Stimulated activated CD4-positive, alpha-beta T cell treated with anti-CD3 and anti-CD28 coated beads, Interleukin-2, amount 100 ng/mL, for 48 hours (primary cell): ENCODE data around the gene SLC24A4.
A peak's percentile ranks its signal among the peaks of the same experiment; 100 is the strongest.

Experiments
- DNase-seq, 2 donors: peaks; one replicate each; pipeline ENCODE4 v3.0.0-alpha.2; 2020

SLC24A4 gene

DNA sequence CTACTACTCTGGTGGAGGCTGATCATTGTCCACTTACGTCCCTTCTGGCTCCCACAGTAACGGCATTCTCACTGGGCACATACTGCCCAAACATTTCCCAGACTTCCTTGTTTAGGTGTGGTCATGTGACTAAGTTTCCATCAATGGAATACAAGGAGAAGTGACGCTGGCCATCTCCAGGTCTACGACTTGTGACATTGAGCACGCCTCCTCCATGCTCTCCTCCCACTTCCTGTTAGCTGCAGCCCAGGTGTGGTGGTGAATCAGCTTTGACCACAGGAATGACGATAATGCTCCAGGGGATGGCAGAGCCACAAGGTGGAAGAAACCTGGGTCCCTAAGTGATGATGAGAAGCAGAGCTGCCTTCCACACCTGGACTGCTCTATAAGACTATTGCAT is 6.0 kb upstream of the SLC24A4 start:
- DNase-seq = no peak

GRCh38 chr14:92317511-92317910 is 5.5 kb upstream of the SLC24A4 start:
- no peak for DNase-seq

DNA sequence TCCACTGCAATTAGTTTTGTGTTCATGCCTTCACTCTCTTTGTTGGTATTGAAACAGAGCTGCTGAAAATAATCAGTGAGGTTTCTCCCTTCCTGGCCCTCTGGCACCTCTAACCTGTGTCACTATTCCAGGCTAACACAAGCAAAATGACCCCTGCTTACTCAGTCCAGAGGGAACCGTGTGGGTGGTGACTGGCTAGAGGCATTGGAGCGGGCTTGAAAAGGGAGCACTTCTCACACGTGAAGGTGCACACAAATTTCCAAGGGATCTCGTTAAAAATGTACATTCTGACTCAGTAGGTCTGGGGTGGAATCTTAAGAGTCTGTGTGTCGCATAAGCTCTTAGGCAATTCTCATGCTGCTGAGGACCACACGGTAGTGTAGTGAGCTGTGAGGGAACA is 1.3 kb upstream of the SLC24A4 start:
- DNase-seq = no peak

DNA sequence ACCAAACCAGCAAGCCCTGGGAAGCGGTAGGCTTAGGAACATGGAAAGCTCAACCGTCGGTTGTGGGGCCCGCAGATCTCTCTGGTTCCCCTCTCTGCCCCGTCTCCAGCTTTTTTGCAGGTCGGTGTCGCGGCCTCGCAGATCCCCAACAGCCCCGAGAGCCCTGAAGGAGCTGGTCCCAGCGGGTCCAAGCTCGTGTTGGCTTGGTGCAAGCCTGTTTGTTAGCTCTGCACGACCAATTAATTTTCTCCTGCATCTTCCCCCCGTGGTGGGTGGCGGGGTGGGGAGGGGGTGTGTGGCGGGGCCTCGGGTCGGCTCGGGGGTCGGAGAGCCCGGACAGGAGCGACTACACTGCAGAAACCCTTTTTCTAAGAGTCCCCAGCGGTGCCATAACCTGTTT is 449 bp upstream of the SLC24A4 start:
- no peak for DNase-seq

DNA sequence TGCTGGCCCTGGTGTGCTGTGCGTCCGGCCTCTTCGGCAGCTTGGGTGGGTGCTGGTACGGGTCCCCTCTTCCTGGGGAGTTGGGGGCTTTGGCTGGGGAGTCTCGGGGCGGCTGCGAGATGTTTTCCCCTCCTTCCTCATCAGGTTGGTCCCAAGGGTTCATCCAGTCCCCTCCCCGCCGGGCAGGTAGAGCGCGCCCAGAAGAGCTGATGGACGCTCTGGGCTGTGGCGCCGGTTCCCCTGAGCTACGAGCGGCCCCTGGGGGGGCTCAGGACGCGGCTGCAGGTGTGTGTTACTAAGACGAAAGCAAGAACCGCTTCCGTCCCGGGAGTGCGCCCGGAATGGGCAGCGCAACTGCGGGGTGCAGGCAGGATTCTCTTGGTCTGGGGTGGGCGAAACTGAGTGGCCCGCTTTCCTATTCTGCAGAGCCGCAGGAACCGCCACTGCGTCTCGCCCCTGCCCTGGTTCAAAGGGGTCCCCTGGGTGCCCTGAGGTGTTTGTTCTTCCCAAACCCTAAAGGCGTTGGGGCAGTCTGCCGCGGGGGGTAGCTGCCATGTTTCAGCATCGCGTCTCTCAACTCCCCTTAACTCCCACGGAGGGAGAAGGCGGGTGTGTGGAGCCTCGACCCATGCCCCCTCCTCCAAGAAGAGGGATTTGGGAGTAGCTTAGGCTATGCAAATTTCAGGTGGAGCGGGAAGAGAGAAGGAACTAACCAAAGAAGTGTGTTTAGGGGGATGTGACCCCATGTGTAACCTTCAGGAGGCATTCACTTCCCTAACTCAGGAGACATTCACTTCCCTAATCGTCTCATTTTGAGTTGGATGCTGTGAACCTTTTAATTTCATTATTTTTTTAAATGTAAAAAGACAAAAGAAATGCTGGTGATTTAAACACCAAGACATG is 1.2 kb downstream of the SLC24A4 start:
- no peak for DNase-seq

- no peak for DNase-seq
These were observed 2.9 kb downstream of the SLC24A4 start for GRCh38 chr14:92325835-92326234.

GRCh38 chr14:92328664-92329255 is 5.8 kb downstream of the SLC24A4 start:
- no peak for DNase-seq

- no peak for DNase-seq
These were observed 11.1 kb downstream of the SLC24A4 start for GRCh38 chr14:92334050-92334449.

- DNase-seq = no peak
These were observed 13.4 kb downstream of the SLC24A4 start for GRCh38 chr14:92336363-92336762.

DNA sequence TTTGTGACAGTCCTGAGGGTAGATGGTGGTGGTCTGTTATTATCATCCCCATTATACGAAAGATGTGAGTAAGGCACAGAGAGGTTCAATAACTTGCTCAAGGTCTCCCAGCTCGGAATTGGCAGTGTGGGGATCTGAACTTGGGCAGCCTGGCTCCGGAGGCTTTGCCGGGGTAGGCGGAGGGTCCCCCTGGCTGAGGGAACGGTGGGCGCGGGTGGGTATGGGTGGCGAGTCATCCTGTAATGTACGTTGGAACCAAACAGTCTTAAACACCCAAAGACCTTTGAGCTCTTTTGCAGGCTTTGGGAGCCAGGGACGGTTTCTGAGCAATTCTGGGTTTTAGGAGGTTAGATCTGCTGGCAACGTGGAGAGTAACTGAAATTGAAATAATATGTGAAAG is 16.5 kb downstream of the SLC24A4 start:
- no peak for DNase-seq

GRCh38 chr14:92340071-92340470 is 17.1 kb downstream of the SLC24A4 start:
- no peak for DNase-seq

GRCh38 chr14:92340931-92341330 is 18.0 kb downstream of the SLC24A4 start:
- DNase-seq = peak; percentile 31

DNA sequence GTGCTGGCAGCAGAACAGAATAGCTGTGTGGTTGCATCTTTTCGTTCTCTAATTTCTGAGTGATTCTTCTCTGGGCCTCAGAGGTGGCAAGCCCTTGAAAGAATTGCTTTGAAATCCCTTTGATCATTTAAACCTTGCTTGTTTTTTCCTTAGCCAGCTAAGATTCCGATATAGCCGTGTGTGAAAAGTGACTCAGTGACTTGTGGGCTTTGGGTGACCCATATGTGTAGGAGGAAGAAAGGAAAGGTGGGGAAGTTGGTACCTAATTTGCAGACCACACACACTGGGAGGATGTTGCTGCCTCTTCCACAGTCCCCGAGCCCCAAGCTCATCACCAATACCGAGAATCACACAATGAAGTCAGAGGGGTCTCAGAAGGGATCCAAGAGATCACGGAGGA is 18.8 kb downstream of the SLC24A4 start:
- peak; percentile 36 to 40 for DNase-seq

GRCh38 chr14:92348154-92348553 is 25.2 kb downstream of the SLC24A4 start:
- DNase-seq = no peak

GRCh38 chr14:92351750-92352149 is 28.8 kb downstream of the SLC24A4 start:
- DNase-seq = no peak

GRCh38 chr14:92352158-92352985 is 29.4 kb downstream of the SLC24A4 start:
- peak; percentile 33 to 35 for DNase-seq

- no peak for DNase-seq
These were observed 30.5 kb downstream of the SLC24A4 start for GRCh38 chr14:92353447-92353846.

DNA sequence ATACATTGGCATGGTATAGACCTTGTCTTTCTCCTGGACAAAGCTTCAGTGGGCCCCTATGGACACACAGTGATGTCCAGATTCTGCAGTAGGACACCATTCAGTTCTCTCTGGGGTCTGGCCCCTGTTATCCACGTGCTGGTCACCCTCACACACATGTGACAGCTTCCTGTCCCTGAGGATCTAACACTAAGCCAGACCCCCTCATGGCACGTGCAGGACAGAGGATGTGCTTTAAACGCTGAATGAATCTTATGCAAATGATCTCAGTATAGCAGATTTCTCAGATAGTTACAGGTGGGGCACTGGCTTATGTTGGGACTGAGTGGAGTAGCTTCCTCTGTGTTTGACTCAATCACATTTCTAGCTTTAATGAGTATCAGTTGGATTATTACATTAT is 33.7 kb downstream of the SLC24A4 start:
- DNase-seq = no peak

- no peak for DNase-seq
These were observed 37.8 kb downstream of the SLC24A4 start for GRCh38 chr14:92360651-92361370.

GRCh38 chr14:92362781-92363235 is 39.8 kb downstream of the SLC24A4 start:
- no peak for DNase-seq

DNA sequence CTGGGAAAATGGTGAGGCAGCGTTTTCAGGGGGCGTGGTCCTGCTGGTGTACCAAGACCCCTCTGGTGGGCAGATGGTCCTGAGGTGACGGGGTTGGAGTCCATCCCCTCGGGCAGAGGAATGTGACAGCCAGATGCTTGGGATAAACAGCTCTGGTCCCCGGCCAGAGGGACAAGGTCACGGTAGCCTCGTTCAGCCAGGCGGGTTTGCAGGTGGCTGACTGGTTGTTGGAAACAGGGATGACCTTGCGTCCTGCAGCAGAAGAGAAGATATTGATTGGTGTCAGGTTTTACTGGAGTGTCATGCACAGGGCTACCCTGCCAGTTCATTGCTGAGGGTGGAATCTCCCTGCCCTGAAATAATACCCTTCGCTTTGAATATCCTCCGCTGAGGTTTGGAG is 43.3 kb downstream of the SLC24A4 start:
- no peak for DNase-seq

GRCh38 chr14:92368001-92368400 is 45.0 kb downstream of the SLC24A4 start:
- DNase-seq = no peak

GRCh38 chr14:92369097-92369496 is 46.1 kb downstream of the SLC24A4 start:
- DNase-seq = no peak
